ENCODE measurements around the gene PTPN12.
"Not testable (repeated sequence)": the region's sequence is repeated elsewhere in the genome, so short reads cannot be mapped to it uniquely, and the experiment has no call there.

The PTPN12 gene

GRCh38 chr7:77626586-77627308 is 89.7 kb downstream of the PTPN12 start:
- no peak for DNase-seq
- no peak overlapping the region for H3K27ac ChIP-seq (ENCODE audit: insufficient read depth, low read length, poor library complexity, severe bottlenecking)
- H3K4me1 ChIP-seq (ENCODE audit: control insufficient read depth, insufficient read depth, low read length, poor library complexity, severe bottlenecking), result no peaks in the 10 kb centered on the region
- no peaks in the 10 kb centered on the region for H3K9me3 ChIP-seq (ENCODE audit: control insufficient read depth, low read length)
- no peak overlapping the region for H3K4me3 ChIP-seq (ENCODE audit: insufficient read depth, low read depth, low read length, poor library complexity, severe bottlenecking)
- H3K27me3 ChIP-seq (replicated peaks; ENCODE audit: control insufficient read depth, insufficient read depth, low read length, poor library complexity, severe bottlenecking), result no peaks in the 10 kb centered on the region
- peaks cover 5% of the 10 kb centered on the region for H3K36me3 ChIP-seq (ENCODE audit: control insufficient read depth, insufficient read depth, low read length)

GRCh38 chr7:77627309-77627676 is 90.2 kb downstream of the PTPN12 start:
- no peak overlapping the region for H3K27ac ChIP-seq (ENCODE audit: insufficient read depth, low read length, poor library complexity, severe bottlenecking)
- no peaks in the 10 kb centered on the region for H3K9me3 ChIP-seq (ENCODE audit: control insufficient read depth, low read length)
- no peaks in the 10 kb centered on the region for H3K4me1 ChIP-seq (ENCODE audit: control insufficient read depth, insufficient read depth, low read length, poor library complexity, severe bottlenecking)
- no peaks in the 10 kb centered on the region for H3K27me3 ChIP-seq (replicated peaks; ENCODE audit: control insufficient read depth, insufficient read depth, low read length, poor library complexity, severe bottlenecking)
- DNase-seq, result no peak
- H3K4me3 ChIP-seq (ENCODE audit: insufficient read depth, low read depth, low read length, poor library complexity, severe bottlenecking), result no peak overlapping the region
- H3K36me3 ChIP-seq (ENCODE audit: control insufficient read depth, insufficient read depth, low read length), result peaks cover 5% of the 10 kb centered on the region

- Histone ChIP-seq H3K36me3 (ENCODE audit: control insufficient read depth, insufficient read depth, low read length) (peaks cover 5% of the 10 kb centered on the region), H3K9me3 (ENCODE audit: control insufficient read depth, low read length) (no peaks in the 10 kb centered on the region), H3K27ac (ENCODE audit: insufficient read depth, low read length, poor library complexity, severe bottlenecking) (no peak overlapping the region), H3K4me3 (ENCODE audit: insufficient read depth, low read depth, low read length, poor library complexity, severe bottlenecking) (no peak overlapping the region), H3K4me1 (ENCODE audit: control insufficient read depth, insufficient read depth, low read length, poor library complexity, severe bottlenecking) (no peaks in the 10 kb centered on the region), H3K27me3 (replicated peaks; ENCODE audit: control insufficient read depth, insufficient read depth, low read length, poor library complexity, severe bottlenecking) (no peaks in the 10 kb centered on the region)
- DNase-seq, result no peak
These were observed 92.7 kb downstream of the PTPN12 start for GRCh38 chr7:77629797-77630196.

- Histone ChIP-seq H3K9me3 (ENCODE audit: control insufficient read depth, low read length) (no peaks in the 10 kb centered on the region), H3K36me3 (ENCODE audit: control insufficient read depth, insufficient read depth, low read length) (peaks cover 5% of the 10 kb centered on the region), H3K27ac (ENCODE audit: insufficient read depth, low read length, poor library complexity, severe bottlenecking) (no peak overlapping the region), H3K4me1 (ENCODE audit: control insufficient read depth, insufficient read depth, low read length, poor library complexity, severe bottlenecking) (no peaks in the 10 kb centered on the region), H3K4me3 (ENCODE audit: insufficient read depth, low read depth, low read length, poor library complexity, severe bottlenecking) (no peak overlapping the region), H3K27me3 (replicated peaks; ENCODE audit: control insufficient read depth, insufficient read depth, low read length, poor library complexity, severe bottlenecking) (no peaks in the 10 kb centered on the region)
- DNase-seq, result no peak
These were observed 94.7 kb downstream of the PTPN12 start for GRCh38 chr7:77631820-77632219.

GRCh38 chr7:77644774-77645173 is 107.7 kb downstream of the PTPN12 start:
- no peaks in the 10 kb centered on the region for H3K36me3 ChIP-seq (ENCODE audit: control insufficient read depth, insufficient read depth, low read length)
- H3K4me3 ChIP-seq (ENCODE audit: insufficient read depth, low read depth, low read length, poor library complexity, severe bottlenecking), result no peak overlapping the region
- DNase-seq, result no peak
- H3K9me3 ChIP-seq (ENCODE audit: control insufficient read depth, low read length), result no peaks in the 10 kb centered on the region
- no peaks in the 10 kb centered on the region for H3K4me1 ChIP-seq (ENCODE audit: control insufficient read depth, insufficient read depth, low read length, poor library complexity, severe bottlenecking)
- H3K27me3 ChIP-seq (replicated peaks; ENCODE audit: control insufficient read depth, insufficient read depth, low read length, poor library complexity, severe bottlenecking), result no peaks in the 10 kb centered on the region
- no peak overlapping the region for H3K27ac ChIP-seq (ENCODE audit: insufficient read depth, low read length, poor library complexity, severe bottlenecking)

GRCh38 chr7:77648742-77649338 is 111.7 kb downstream of the PTPN12 start:
- no peaks in the 10 kb centered on the region for H3K27me3 ChIP-seq (replicated peaks; ENCODE audit: control insufficient read depth, insufficient read depth, low read length, poor library complexity, severe bottlenecking)
- H3K36me3 ChIP-seq (ENCODE audit: control insufficient read depth, insufficient read depth, low read length), result no peaks in the 10 kb centered on the region
- no peak for DNase-seq
- no peaks in the 10 kb centered on the region for H3K4me1 ChIP-seq (ENCODE audit: control insufficient read depth, insufficient read depth, low read length, poor library complexity, severe bottlenecking)
- no peak overlapping the region for H3K4me3 ChIP-seq (ENCODE audit: insufficient read depth, low read depth, low read length, poor library complexity, severe bottlenecking)
- H3K27ac ChIP-seq (ENCODE audit: insufficient read depth, low read length, poor library complexity, severe bottlenecking), result no peak overlapping the region
- H3K9me3 ChIP-seq (ENCODE audit: control insufficient read depth, low read length), result no peaks in the 10 kb centered on the region

- H3K4me1 ChIP-seq (ENCODE audit: control insufficient read depth, insufficient read depth, low read length, poor library complexity, severe bottlenecking), result no peaks in the 10 kb centered on the region
These were observed 112.7 kb downstream of the PTPN12 start for GRCh38 chr7:77649716-77650349.

GRCh38 chr7:77651575-77652162 is 114.6 kb downstream of the PTPN12 start:
- Histone ChIP-seq H3K4me1 (ENCODE audit: control insufficient read depth, insufficient read depth, low read length, poor library complexity, severe bottlenecking) (no peaks in the 10 kb centered on the region), H3K27ac (ENCODE audit: insufficient read depth, low read length, poor library complexity, severe bottlenecking) (no peak overlapping the region), H3K4me3 (ENCODE audit: insufficient read depth, low read depth, low read length, poor library complexity, severe bottlenecking) (no peak overlapping the region), H3K9me3 (ENCODE audit: control insufficient read depth, low read length) (no peaks in the 10 kb centered on the region), H3K27me3 (replicated peaks; ENCODE audit: control insufficient read depth, insufficient read depth, low read length, poor library complexity, severe bottlenecking) (no peaks in the 10 kb centered on the region), H3K36me3 (ENCODE audit: control insufficient read depth, insufficient read depth, low read length) (no peaks in the 10 kb centered on the region)
- peak in 1 of 3 donors; percentile 3 for DNase-seq

More at GRCh38 chr7:77649716-77650349, 112.7 kb downstream of the PTPN12 start:
- no peak overlapping the region for H3K4me3 ChIP-seq (ENCODE audit: insufficient read depth, low read depth, low read length, poor library complexity, severe bottlenecking)
- H3K27ac ChIP-seq (ENCODE audit: insufficient read depth, low read length, poor library complexity, severe bottlenecking), result no peak overlapping the region
- no peak for DNase-seq
- H3K9me3 ChIP-seq (ENCODE audit: control insufficient read depth, low read length), result no peaks in the 10 kb centered on the region
- H3K36me3 ChIP-seq (ENCODE audit: control insufficient read depth, insufficient read depth, low read length), result no peaks in the 10 kb centered on the region
- H3K27me3 ChIP-seq (replicated peaks; ENCODE audit: control insufficient read depth, insufficient read depth, low read length, poor library complexity, severe bottlenecking), result no peaks in the 10 kb centered on the region

- H3K36me3 ChIP-seq (ENCODE audit: control insufficient read depth, insufficient read depth, low read length); H3K4me3 ChIP-seq (ENCODE audit: insufficient read depth, low read depth, low read length, poor library complexity, severe bottlenecking); H3K27ac ChIP-seq (ENCODE audit: insufficient read depth, low read length, poor library complexity, severe bottlenecking); H3K27me3 ChIP-seq (replicated peaks; ENCODE audit: control insufficient read depth, insufficient read depth, low read length, poor library complexity, severe bottlenecking); H3K4me1 ChIP-seq (ENCODE audit: control insufficient read depth, insufficient read depth, low read length, poor library complexity, severe bottlenecking); DNase-seq; H3K9me3 ChIP-seq (ENCODE audit: control insufficient read depth, low read length): not testable (repeated sequence)
These were observed 115.7 kb downstream of the PTPN12 start for GRCh38 chr7:77652826-77653225.

- no peak overlapping the region for H3K27ac ChIP-seq (ENCODE audit: insufficient read depth, low read length, poor library complexity, severe bottlenecking)
- DNase-seq, result no peak
- no peaks in the 10 kb centered on the region for H3K9me3 ChIP-seq (ENCODE audit: control insufficient read depth, low read length)
- H3K4me3 ChIP-seq (ENCODE audit: insufficient read depth, low read depth, low read length, poor library complexity, severe bottlenecking), result no peak overlapping the region
- no peaks in the 10 kb centered on the region for H3K27me3 ChIP-seq (replicated peaks; ENCODE audit: control insufficient read depth, insufficient read depth, low read length, poor library complexity, severe bottlenecking)
- no peaks in the 10 kb centered on the region for H3K4me1 ChIP-seq (ENCODE audit: control insufficient read depth, insufficient read depth, low read length, poor library complexity, severe bottlenecking)
- H3K36me3 ChIP-seq (ENCODE audit: control insufficient read depth, insufficient read depth, low read length), result no peaks in the 10 kb centered on the region
These were observed 116.5 kb downstream of the PTPN12 start for GRCh38 chr7:77653572-77653971.

All from effector memory CD4-positive, alpha-beta T cell (primary cell).